GM12878 (cell line): Measurements from ENCODE around the gene HDHD3.

Experiments
- TF ChIP-seq, protein P1 (sequence below): IDR thresholded peaks from 2 replicates; pipeline ENCODE4 v1.6.1; 2011; ENCODE audit warnings: low read depth, low read length, improper control_type of control experiment, borderline replicate concordance
- TF ChIP-seq, protein P2 (sequence below): IDR thresholded peaks from 2 replicates; pipeline ENCODE4 v1.6.1; 2012; ENCODE audit warnings: low read depth, low read length, improper control_type of control experiment

DNA sequence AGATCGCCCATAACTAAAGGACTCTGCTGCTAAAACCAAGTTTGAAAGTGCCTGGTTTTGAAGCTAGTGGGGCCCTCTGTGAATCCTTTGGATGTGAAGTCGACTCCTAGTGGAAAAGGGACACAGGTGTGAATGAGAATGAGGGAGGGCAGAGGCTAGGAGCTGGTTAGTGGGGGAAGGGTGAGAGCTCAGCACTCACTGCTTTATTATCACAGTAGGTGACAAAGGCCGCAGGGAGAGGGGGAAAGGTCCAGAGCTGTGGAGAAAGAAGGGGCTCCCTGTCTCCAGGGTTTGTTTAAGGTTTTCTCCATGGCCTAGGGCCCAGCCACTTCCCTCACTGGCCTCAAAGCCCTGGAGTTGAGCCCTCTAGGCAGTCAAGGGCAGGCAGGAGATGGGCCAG, 3.5 kb downstream of the HDHD3 start:
- TF ChIP-seq, protein P1, sequence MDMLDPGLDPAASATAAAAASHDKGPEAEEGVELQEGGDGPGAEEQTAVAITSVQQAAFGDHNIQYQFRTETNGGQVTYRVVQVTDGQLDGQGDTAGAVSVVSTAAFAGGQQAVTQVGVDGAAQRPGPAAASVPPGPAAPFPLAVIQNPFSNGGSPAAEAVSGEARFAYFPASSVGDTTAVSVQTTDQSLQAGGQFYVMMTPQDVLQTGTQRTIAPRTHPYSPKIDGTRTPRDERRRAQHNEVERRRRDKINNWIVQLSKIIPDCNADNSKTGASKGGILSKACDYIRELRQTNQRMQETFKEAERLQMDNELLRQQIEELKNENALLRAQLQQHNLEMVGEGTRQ = no peak
- TF ChIP-seq, protein P2, sequence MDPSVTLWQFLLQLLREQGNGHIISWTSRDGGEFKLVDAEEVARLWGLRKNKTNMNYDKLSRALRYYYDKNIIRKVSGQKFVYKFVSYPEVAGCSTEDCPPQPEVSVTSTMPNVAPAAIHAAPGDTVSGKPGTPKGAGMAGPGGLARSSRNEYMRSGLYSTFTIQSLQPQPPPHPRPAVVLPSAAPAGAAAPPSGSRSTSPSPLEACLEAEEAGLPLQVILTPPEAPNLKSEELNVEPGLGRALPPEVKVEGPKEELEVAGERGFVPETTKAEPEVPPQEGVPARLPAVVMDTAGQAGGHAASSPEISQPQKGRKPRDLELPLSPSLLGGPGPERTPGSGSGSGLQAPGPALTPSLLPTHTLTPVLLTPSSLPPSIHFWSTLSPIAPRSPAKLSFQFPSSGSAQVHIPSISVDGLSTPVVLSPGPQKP = no peak
